GM06990 (cell line): ENCODE data around the gene CST4.
"Not testable (repeated sequence)": the region's sequence is repeated elsewhere in the genome, so short reads cannot be mapped to it uniquely, and the experiment has no call there.

Experiments
- DNase-seq: peaks from one replicate; pipeline ENCODE4 v3.0.0-alpha.2; 2011; ENCODE audit not compliant: insufficient read length; ENCODE audit errors: extremely low read depth
- H3K27me3 ChIP-seq: replicated peaks from 2 replicates; pipeline ENCODE4 v1.6.0; 2011; ENCODE audit warnings: low read length; ENCODE audit not compliant: control insufficient read depth, insufficient read depth
- H3K36me3 ChIP-seq: 2 replicates; pipeline ENCODE4 v1.5.1; 2011; ENCODE audit warnings: low read length; ENCODE audit not compliant: control insufficient read depth, insufficient read depth
- H3K4me3 ChIP-seq: replicated peaks from 2 replicates; pipeline ENCODE4 v1.5.1; 2011; ENCODE audit warnings: low read depth, mild to moderate bottlenecking, control low read depth, low read length
- TF ChIP-seq, protein P1 (sequence below): IDR thresholded peaks from 2 replicates; pipeline ENCODE4 v1.5.1; 2011; ENCODE audit warnings: low read length, control low read depth, mild to moderate bottlenecking, inconsistent platforms; ENCODE audit not compliant: insufficient read depth, poor library complexity, severe bottlenecking

Gene CST4

DNA sequence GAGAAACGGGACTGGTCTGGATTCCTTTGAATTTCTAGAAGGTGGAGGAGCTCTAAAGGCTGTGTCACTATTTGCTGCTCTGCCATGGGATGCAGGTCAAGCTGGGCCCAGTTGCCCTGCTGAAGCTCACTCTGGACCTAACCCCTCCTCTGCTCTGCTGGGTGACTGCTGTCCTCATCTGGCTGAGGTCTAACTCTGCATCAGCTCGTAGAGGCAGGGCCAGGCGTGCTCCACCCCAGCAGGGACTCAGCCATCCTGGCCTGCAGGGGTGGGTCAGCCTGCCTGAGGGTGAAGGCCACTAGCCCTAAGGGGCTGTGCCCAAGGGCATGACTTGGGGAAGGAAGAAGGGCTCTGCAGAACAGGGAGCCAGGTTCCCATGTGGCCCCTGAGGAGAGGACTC, 852 bp downstream of the CST4 start:
- H3K4me3 ChIP-seq: no peak overlapping the region
- no peaks in the 10 kb centered on the region for H3K36me3 ChIP-seq
- H3K27me3 ChIP-seq: no peaks in the 10 kb centered on the region; the same call in 1 of the 2 replicates
- TF ChIP-seq, protein P1, sequence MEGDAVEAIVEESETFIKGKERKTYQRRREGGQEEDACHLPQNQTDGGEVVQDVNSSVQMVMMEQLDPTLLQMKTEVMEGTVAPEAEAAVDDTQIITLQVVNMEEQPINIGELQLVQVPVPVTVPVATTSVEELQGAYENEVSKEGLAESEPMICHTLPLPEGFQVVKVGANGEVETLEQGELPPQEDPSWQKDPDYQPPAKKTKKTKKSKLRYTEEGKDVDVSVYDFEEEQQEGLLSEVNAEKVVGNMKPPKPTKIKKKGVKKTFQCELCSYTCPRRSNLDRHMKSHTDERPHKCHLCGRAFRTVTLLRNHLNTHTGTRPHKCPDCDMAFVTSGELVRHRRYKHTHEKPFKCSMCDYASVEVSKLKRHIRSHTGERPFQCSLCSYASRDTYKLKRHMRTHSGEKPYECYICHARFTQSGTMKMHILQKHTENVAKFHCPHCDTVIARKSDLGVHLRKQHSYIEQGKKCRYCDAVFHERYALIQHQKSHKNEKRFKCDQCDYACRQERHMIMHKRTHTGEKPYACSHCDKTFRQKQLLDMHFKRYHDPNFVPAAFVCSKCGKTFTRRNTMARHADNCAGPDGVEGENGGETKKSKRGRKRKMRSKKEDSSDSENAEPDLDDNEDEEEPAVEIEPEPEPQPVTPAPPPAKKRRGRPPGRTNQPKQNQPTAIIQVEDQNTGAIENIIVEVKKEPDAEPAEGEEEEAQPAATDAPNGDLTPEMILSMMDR: no peak
- no peak for DNase-seq

GRCh38 chr20:23686046-23686750, 2.6 kb downstream of the CST4 start:
- H3K36me3 ChIP-seq: no peaks in the 10 kb centered on the region
- H3K4me3 ChIP-seq: no peak overlapping the region
- TF ChIP-seq, protein P1: no peak
- no peak for DNase-seq
- H3K27me3 ChIP-seq: no peaks in the 10 kb centered on the region; the same call in 1 of the 2 replicates

DNA sequence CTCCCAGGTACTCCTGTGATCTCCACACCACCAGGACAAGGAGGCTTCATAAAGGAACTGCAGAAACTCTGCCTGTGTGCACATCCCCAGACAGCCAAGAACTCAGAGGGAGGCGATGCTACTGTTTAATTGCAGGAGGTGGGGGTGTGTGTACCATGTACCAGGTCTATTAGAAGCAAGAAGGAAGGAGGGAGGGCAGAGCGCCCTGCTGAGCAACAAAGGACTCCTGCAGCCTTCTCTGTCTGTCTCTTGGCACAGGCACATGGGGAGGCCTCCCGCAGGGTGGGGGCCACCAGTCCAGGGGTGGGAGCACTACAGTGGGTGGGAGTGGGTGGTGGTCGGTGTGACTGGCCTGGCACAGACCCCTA, 3.3 kb downstream of the CST4 start:
- not testable (repeated sequence) for H3K36me3 ChIP-seq, DNase-seq, H3K4me3 ChIP-seq, H3K27me3 ChIP-seq

- Histone ChIP-seq H3K27me3 (no peaks in the 10 kb centered on the region; the same call in 1 of the 2 replicates), H3K4me3 (no peak overlapping the region), H3K36me3 (no peaks in the 10 kb centered on the region)
- TF ChIP-seq, protein P1: no peak
- no peak for DNase-seq
These were observed 4.6 kb downstream of the CST4 start for GRCh38 chr20:23684261-23684660.

- Histone ChIP-seq H3K4me3 (no peak overlapping the region), H3K27me3 (no peaks in the 10 kb centered on the region; the same call in 1 of the 2 replicates), H3K36me3 (no peaks in the 10 kb centered on the region)
- TF ChIP-seq, protein P1: no peak
- no peak for DNase-seq
These were observed 5.0 kb downstream of the CST4 start for GRCh38 chr20:23683807-23684206.

- Histone ChIP-seq H3K27me3 (no peaks in the 10 kb centered on the region; the same call in 1 of the 2 replicates), H3K36me3 (no peaks in the 10 kb centered on the region), H3K4me3 (no peak overlapping the region)
- no peak for DNase-seq
- TF ChIP-seq, protein P1: no peak
These were observed 5.6 kb downstream of the CST4 start for GRCh38 chr20:23683281-23683680.
